HS-27A (cell line): ENCODE results near the gene DHDH.

ENCODE experiments used
- DNase-seq: peaks from one replicate; pipeline ENCODE4 v3.0.0-alpha.2; 2012; ENCODE audit warnings: low read depth, missing footprints

Gene DHDH

DNA sequence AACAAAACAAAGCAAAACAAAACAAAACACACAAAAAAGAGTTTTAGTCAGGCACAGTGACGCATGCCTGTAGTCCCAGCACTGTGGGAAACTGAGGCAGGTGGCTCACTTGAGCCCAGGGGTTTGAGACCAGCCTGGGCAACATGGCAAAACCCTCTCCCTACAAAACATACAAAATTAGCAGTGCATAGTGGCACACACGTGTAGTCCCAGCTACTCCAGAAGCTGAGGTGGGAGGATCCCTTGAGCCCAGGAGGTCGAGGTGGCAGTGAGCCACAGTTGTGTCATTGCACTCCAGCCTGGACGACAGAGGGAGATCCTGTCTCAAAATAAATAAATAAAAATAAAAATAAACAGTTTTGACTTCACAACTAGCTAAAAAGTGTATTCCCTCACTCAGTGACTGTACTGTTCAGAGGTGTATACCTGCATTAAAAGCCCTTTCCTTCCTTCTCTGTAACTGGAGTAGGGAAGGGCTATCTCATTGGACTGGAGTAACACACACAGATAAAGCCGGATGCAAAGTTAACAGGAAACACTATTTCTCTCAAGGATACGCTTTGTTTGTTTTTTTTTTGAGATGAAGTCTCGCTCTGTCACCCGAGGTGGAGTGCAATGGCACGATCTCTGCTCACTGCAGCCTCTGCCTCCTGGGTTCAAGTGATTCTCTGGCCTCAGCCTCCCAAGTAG lies 17.5 kb downstream of the DHDH start:
- DNase-seq = no peak

DNA sequence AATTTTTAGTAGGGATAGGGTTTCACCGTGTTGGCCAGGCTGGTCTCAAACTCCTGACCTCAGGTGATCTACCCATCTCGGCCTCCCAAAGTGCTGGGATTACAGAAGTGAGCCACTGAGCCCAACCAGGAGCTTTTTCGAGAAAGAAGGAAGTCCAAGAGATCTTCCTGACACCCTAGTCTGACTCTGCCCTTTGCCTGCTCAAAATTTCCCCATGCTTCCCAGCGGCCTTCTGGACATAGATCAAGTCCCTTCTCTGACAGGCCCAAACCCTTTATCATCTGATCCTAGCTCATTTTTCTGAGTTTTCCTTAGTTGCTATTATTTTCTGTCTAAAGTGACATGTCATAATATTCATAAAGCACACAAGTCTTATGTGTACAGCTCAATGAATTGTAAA lies 19.6 kb downstream of the DHDH start:
- DNase-seq = no peak

DNA sequence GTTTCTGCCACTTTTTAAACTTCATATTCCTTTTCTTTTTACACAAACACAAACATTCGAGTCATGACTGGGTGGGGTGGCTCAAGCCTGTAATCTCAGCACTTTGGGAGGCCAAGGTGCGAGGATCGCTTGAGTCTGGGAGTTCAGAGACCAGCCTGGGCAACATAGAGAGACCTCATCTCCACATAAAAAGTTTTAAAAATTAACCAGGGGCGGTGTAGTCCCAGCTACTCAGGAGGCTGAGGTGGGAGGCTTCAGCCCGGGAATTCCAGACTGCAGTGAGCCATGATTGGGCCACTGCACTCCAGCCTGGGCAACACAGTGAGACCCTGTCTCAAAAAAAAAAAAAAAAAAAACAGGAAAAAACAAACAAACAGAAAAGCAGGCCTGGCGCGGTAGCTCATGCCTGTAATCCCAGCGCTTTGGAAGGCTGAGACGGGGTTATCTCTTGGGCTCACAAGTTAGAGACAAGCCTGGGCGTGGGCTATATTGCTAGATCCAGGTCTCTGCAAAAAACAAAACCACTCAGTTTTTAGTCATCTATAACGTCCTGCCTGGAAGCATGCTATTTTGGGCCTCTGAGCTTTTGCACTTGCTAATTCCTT lies 20.6 kb downstream of the DHDH start:
- no peak for DNase-seq

DNA sequence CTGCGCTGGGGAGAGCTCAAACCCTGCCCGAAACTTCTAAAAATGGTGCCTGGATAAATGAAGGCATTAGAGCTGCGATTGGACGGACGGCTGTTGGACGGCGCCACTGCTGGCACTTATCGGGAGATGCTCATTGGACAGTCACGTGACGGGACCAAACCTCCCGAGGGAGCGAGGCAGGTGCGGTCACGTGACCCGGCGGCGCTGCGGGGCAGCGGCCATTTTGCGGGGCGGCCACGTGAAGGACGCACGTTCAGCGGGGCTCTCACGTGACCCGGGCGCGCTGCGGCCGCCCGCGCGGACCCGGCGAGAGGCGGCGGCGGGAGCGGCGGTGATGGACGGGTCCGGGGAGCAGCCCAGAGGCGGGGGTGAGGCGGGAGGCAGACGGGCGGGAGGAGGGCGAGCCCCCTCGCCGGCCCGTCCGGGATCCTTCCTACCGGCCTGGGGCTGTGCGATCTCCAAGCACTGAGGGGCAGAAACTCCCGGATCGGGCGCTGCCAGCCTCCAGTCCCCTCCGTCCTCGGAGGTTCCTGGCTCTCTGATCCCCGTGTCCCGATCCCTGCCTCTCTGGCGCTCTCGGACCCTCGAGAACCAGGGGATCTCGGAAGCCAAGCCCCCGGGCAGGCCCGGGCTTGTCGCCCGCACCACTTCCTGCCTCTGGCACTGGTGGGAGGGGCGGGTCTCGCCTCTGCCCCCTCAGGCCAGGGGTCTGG lies 21.3 kb downstream of the DHDH start, which contains the start of gene BAX:
TSS of gene BAX (plus strand) at position 281 of the 713 bp plus-strand sequence. CDS start at position 335, 54 bp downstream.
- peak; percentile 95 for DNase-seq

DNA sequence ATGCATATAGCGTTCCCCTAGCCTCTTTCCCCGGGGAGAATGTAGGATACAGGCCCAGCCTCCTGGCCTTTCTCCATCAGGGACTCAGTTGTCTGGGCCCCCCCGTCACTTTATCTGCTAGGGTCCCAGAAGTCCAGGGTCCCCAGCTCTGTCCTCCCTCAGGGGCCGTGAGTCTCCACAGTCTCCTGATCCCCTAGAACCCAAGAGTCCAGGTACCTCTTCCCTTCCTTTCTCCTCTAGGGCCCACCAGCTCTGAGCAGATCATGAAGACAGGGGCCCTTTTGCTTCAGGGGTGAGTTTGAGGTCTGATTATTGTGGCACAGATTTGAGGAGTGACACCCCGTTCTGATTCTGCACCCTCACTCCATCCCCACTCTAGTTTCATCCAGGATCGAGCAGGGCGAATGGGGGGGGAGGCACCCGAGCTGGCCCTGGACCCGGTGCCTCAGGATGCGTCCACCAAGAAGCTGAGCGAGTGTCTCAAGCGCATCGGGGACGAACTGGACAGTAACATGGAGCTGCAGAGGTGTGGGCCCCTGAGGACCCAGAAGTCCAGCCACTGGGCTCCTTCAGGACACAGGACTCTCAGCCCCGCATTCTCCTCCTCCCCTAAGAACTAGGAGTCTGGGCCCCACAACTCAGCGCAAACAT lies 21.9 kb downstream of the DHDH start:
- DNase-seq = no peak

DNA sequence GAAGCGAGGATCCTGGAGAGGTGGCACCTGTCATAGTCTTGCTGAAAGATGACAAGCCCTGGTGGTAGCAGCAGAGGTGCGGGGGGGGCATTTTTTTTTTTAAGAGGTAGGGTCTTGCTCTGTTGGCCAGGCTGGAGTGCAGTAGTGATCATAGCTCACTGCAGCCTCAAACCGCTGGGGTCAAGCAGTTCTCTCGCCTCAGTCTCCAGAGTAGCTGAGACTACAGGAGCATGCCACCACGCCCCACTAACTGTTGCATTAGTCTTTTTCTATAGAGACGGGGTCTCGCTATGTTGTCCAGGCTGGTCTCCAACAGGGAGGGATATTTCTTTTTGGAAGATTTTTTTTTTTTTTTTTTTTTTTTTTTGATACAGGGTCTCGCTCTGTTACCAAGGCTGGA lies 24.5 kb downstream of the DHDH start:
- DNase-seq = no peak

DNA sequence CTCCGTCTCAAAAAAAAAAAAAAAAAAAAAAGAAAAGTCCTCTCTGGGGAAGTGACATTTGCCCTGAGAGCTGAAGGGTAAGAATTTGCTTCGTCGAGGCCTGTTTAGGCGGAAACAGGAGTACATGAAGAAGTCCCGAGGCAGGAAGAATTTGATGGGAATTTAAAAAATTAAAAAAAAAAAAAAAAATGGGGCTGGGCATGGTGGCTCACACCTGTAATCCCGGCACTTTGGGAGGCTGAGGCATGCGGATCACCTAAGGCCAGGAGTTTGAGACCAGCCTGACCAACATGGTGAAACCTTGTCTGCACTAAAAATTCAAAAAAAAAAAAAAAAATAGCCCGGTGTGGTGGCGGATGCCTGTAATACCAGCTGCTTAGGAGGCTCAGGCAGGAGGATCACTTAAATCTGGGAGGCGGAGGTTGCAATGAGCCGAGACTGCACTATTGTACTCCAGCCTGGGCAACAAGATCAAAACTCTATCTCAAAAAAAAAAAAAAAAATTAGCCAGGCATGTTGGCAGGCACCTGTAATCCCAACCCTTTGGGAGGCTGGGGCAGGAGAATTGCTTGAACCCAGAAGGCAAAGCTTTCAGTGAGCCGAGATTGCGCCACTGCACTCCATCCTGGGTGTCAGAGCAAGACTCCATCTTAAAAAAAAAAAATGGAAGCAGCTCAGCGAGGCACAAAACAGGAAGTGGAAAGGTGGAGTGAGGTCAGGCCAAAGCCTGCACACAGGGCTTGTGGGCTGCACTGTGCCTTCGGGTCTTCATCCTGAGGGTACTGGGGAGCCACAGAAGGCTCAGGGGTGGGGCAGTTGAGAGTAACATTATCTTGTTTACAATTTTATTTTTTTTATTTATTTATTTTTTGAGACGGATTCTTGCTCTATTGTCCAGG lies 26.1 kb downstream of the DHDH start:
- DNase-seq = no peak

DNA sequence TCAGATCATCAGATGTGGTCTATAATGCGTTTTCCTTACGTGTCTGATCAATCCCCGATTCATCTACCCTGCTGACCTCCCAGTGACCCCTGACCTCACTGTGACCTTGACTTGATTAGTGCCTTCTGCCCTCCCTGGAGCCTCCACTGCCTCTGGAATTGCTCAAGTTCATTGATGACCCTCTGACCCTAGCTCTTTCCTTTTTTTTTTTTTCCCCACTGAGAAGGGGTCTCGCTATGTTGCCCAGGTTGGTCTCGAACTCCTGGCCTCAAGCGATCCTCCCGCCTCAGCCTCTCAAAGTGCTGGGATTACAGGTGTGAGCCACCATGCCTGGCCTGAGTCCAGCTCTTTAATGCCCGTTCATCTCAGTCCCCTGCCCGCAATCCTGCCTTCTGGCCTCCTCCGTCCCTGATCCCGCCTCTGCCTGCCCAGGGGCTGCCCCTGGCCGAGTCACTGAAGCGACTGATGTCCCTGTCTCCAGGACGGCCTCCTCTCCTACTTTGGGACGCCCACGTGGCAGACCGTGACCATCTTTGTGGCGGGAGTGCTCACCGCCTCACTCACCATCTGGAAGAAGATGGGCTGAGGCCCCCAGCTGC lies 27.7 kb downstream of the DHDH start:
- DNase-seq = no peak

DNA sequence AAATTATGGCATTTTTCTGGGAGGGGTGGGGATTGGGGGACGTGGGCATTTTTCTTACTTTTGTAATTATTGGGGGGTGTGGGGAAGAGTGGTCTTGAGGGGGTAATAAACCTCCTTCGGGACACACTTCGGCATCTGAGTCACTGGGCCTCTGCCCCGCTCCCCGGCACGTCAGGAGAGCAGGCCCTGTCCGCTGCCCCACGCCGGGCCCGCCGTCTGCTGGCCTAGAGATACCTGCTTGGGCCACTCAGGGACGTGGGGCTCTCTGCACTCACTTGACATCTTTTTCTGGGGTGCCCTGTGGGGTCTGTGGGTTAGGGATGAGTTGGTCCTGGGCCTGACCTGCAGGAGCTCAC lies 28.2 kb downstream of the DHDH start:
- no peak for DNase-seq

DNA sequence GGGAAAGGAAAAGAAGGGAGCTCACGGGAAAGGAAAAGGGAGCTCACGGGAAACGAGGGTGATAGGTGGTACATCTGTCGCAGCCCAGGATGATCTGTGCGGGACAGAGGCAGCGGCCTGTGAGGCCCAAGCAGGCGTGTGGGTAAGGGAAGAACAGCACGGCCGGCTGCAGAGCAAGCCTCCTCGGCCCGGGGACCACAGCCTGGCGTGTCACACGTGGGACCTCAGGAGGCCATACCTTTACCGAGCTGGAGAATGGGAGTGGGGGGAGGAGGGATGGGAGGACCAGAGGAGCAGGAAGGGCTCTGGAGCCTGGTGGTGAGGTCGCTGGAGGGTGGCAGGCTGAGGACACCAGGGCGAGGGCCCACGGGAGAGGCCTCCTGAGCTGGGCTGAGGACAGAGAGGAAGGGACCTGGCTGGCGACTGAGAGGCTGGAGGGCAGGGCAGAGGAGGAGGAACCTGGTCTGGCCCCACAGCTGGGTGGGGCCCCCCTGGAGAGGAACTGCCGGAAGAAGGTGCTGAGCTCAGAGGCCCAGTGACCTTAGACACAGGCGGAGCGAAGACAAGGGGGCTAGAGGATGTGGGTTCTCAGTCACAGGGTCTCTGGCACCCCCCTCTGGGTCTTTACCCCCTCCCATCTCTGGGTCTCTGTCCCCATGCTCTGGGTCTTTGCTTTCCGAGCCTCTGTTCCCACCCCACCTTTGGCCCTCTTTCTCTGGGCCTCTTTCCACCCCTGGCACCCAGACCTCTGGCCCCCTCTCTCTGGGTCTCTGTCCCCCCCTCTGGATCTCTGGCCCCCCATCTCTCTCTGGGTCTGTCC lies 28.7 kb downstream of the DHDH start:
- no peak for DNase-seq

DNA sequence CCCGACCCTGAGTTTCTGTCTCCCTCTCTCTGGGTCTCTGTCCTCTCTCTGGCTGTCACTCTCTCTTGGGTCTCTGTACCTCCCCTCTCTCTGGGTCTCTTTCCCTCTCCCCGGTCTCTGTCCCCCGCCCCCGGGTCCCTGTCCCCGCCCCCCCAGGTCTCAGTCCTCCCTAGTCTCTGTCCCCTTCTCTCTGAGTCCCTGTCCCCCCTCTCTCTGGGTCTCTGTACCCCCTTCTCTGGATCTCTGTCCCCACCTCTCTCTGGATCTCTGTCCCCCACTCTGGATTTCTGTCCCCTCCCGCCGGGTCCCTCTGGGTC lies 29.3 kb downstream of the DHDH start:
- DNase-seq = no peak

DNA sequence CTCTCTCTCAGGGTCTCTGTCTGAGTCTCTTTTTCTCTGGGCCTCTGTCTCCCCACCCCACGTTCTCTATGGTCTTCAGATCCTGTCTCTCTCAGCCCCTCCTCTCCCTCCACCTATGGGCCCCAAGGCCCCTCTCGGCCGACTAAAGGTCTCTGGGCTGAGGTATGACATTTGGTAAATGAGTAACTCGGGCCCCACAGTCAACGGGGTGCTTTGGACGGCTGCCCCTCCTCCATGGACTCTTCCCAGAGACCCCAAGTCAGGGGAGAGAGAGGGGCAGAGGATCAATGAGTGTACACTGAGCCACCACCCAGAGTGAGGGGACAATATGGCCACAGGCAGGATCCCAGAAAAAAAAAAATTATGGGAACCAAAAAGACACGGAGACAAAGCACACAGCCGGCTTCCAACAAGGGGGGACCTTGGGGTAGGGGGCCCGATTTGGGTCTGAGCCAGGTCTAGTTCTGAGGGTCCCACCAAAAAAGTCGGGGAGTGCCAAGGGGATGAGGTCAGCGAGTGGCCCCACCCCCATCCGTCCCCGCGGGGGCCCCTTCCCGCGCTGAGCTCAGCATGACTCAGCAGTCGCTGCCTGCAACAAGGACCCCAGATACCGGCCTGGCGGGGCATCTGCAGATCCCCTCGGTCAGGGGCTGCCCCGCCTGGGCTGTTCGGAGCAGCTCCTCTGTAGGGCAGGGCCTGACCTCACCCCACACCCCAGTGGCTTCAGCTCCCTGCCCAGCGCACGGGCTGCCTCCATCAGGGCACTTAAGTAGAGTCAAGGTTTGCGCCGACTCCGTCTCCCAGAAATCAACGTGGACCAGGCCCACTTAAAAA lies 30.1 kb downstream of the DHDH start:
- DNase-seq = no peak

DNA sequence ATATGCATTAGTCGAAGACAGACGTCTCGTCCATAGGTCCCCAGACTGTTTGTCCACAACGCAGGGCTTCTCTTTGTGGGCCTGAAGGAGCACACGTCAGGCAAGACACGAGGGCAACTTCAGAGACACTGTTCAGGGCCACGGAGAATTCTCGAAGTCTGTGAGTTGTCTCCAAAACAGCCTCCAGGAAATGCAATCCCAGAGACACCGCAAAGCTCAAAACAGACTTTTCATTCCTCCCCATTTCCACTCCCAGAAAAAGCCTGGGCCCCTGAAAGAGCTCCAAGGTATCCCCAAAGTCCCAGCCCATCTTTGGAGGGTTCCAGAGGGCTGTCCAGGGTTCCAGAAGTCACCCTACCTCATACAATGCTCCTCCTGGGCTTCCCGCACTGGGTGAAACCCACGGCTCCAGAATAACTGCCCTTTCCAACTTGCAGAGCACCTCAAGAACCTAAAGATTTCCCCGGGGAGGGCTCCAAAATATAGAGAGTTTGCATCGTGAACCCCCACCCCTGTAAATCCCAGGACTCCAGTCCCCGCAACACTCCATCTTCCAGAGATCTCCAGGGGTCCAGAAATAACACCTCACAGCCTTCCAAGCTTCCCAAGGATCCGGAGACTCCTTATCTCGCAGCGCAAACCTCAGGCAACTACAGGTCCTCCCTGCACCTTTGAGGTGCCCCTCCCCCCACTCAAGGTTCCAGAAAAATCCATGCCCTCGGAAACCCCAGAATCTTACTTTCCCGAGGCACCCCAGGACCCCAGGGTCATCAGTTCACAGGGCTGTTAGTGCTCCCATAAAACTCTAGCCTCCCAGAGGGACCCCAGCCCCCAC lies 30.9 kb downstream of the DHDH start:
- no peak for DNase-seq

DNA sequence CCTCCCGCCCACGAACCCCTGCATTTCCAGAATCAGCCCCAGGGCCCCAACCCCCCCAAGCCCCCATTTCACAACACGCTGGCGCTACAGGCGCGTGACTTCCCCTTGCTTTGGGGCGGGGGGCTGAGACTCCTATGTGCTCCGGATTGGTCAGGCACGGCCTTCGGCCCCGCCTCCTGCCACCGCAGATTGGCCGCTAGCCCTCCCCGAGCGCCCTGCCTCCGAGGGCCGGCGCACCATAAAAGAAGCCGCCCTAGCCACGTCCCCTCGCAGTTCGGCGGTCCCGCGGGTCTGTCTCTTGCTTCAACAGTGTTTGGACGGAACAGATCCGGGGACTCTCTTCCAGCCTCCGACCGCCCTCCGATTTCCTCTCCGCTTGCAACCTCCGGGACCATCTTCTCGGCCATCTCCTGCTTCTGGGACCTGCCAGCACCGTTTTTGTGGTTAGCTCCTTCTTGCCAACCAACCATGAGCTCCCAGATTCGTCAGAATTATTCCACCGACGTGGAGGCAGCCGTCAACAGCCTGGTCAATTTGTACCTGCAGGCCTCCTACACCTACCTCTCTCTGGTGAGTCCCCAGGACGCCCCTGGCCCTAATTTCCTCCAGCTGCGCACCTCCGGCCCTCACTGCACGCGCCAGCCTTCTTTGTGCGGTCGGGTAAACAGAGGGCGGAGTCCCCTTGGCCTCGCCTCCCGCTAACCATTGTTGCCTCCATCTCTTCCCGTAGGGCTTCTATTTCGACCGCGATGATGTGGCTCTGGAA lies 31.7 kb downstream of the DHDH start, which contains the start of gene FTL:
TSS of gene FTL (plus strand) at position 270 of the 766 bp plus-strand sequence. CDS start at position 469, 199 bp downstream.
- DNase-seq = peak; percentile 91

DNA sequence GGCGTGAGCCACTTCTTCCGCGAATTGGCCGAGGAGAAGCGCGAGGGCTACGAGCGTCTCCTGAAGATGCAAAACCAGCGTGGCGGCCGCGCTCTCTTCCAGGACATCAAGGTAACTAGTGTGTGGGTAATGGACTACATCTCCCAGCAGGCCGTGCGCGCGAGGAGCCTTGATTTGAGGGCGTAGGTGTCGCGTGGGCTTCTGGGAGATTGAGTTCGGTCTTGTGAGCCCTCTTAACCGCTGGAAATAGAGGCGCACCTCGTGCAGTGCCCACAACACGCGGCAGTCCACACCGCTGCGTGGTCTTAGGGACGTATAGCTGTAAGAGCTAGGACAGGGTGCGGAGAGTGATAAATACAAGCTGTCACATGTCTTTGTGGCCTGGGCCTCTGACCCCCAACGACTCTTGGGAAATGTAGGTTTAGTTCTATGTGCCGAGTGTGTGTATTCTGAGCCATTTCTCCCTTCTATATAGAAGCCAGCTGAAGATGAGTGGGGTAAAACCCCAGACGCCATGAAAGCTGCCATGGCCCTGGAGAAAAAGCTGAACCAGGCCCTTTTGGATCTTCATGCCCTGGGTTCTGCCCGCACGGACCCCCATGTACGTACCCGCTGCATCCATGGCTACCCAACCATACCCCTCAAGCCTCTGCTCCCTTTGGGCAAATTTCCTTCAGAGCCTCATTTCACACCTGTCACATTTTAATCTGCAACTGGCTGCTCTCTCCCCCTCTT lies 32.5 kb downstream of the DHDH start:
- no peak for DNase-seq

DNA sequence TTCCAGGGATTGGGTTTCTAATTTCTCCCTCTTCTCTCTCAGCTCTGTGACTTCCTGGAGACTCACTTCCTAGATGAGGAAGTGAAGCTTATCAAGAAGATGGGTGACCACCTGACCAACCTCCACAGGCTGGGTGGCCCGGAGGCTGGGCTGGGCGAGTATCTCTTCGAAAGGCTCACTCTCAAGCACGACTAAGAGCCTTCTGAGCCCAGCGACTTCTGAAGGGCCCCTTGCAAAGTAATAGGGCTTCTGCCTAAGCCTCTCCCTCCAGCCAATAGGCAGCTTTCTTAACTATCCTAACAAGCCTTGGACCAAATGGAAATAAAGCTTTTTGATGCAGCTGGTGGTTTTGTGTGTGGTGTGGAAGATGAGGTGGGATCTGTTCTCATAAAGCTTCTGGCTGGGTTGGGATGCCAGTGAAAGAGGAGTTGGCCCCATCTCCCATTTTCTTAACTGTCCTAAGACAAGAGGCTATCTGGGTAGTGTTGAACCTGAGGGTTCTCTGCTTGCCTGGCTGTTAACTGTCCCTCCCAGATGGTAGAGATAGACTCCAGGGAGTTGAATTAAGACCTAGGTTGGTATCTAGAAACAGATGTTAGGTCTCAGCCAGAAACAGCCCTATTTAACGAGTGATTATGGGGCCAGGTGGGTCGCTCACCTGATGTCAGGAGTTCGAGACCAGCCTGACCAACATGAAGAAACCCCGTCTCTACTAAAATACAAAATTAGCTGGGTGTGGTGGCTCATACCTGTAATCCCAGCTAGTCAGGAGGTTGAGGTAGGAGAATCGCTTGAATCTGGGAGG lies 33.2 kb downstream of the DHDH start:
- no peak for DNase-seq
